Activated T-cell treated with anti-CD3 and anti-CD28 coated beads, Interleukin-2, amount 50 U/mL, for 4 hours (primary cell): ENCODE measurements around the gene TSPAN12. TPM values are rescaled to one million over a fixed set of nuclear protein-coding genes. Genes with fewer than 3 reads are reported as not detected.

Experiments
- ATAC-seq, 2 donors: fragments of 200-7000 bp; cut with Tn5 transposase; one replicate each; pipeline ENCODE4 v1.10.0; 2021
- DNase-seq: peaks from one replicate; pipeline ENCODE4 v3.0.0-alpha.2; 2020
- H3K27me3 Mint-ChIP-seq: one replicate; pipeline ENCODE4 v1.8.0; 2021; ENCODE audit warnings: low read depth, mixed read lengths
- H3K36me3 Mint-ChIP-seq: one replicate; pipeline ENCODE4 v1.8.0; 2022; ENCODE audit warnings: mixed read lengths; ENCODE audit not compliant: insufficient read depth
- H3K4me1 Mint-ChIP-seq: one replicate; pipeline ENCODE4 v1.8.0; 2021; ENCODE audit warnings: low read depth, mixed read lengths
- H3K4me3 Mint-ChIP-seq: one replicate; pipeline ENCODE4 v1.8.0; 2021; ENCODE audit warnings: mild to moderate bottlenecking, moderate library complexity, mixed read lengths
- H3K9me3 Mint-ChIP-seq: one replicate; pipeline ENCODE4 v1.8.0; 2021; ENCODE audit warnings: mixed read lengths
- total RNA-seq, 3 donors: library from RNA; stranded (reverse); gene quantifications; one replicate each; pipeline ENCODE4 v1.2.1, GENCODE V29; 2021

TSPAN12 gene
- total RNA-seq, 3 donors from 2014 or later = 0.14 to 0.20 TPM; not detected in 1

DNA sequence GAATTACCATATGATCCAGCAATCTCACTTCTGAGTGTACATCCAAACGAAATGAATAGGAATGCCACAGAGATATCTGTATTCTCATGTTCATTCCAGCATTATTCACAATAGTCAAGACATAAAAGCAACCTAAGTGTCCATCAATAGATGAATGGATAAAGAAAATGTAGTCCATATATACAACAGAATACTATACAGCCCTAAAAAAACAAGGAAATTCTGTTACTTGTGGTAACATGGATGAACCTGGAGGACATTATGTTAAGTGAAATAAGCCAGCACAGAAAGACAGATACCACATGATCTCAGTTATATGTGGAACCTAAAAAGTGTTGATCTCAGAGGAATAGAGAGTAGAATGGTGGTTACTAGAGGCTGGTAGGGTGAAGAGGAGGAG, 26.7 kb downstream of the TSPAN12 start:
- DNase-seq (no peak), ATAC-seq (no peak)
- Mint-ChIP-seq H3K27me3 (peaks cover 4% of the 10 kb centered on the region), H3K9me3 (no peaks in the 10 kb centered on the region), H3K4me1 (no peaks in the 10 kb centered on the region), H3K36me3 (no peaks in the 10 kb centered on the region), H3K4me3 (no peak overlapping the region)

DNA sequence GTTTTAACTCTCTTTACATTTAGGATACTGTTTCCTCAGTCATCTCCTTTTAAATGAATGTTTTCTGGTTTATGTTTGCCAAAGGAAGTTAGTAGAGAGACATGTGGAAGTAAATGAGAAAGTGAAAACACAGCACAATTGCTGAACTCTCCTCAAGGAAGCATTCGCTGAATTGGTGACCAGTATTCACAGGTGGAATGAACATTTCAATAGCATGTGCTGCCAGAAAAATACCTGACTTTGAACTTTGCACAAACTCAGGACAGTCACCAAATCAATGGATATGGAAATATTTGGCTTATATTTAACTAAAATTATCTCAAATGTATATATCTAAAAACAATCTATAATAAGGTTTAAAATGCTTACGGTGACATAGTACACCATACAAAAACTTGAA, 28.5 kb downstream of the TSPAN12 start:
- no peaks in the 10 kb centered on the region for H3K36me3 Mint-ChIP-seq
- DNase-seq = no peak
- H3K27me3 Mint-ChIP-seq = peaks cover 4% of the 10 kb centered on the region
- H3K4me3 Mint-ChIP-seq = no peak overlapping the region
- no peaks in the 10 kb centered on the region for H3K9me3 Mint-ChIP-seq
- ATAC-seq = no peak
- H3K4me1 Mint-ChIP-seq = no peaks in the 10 kb centered on the region

DNA sequence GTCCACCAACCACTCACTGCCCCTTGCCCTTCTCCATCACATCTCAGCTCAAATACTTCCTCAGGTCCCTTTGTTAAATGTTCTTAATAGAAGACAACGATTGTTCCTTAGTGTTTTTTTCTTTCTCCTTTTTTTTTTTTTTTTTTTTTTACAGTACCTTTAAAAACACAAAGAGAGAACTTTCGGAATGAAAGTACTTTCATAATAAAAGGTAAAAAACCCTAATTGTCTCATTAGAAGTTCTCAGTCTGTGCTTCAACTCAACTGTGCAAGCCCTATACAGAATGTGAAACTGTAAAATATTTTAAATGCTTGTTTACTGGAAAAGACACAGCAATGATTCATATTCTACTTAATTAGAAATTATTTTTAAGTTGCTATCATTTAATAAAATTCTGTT, 29.4 kb downstream of the TSPAN12 start:
- ATAC-seq (no peak), DNase-seq (no peak)
- peaks cover 4% of the 10 kb centered on the region for H3K27me3 Mint-ChIP-seq
- no peaks in the 10 kb centered on the region for H3K9me3 Mint-ChIP-seq
- H3K4me3 Mint-ChIP-seq = no peak overlapping the region
- H3K36me3 Mint-ChIP-seq = no peaks in the 10 kb centered on the region
- no peaks in the 10 kb centered on the region for H3K4me1 Mint-ChIP-seq

- Mint-ChIP-seq H3K4me1 (no peaks in the 10 kb centered on the region), H3K27me3 (peaks cover 11% of the 10 kb centered on the region), H3K9me3 (no peaks in the 10 kb centered on the region), H3K4me3 (no peak overlapping the region), H3K36me3 (no peaks in the 10 kb centered on the region)
- ATAC-seq (no peak), DNase-seq (no peak)
These were observed 30.4 kb downstream of the TSPAN12 start for GRCh38 chr7:120827371-120828118.

- H3K9me3 Mint-ChIP-seq = no peaks in the 10 kb centered on the region
- no peaks in the 10 kb centered on the region for H3K36me3 Mint-ChIP-seq
- H3K27me3 Mint-ChIP-seq = peaks cover 14% of the 10 kb centered on the region
- no peaks in the 10 kb centered on the region for H3K4me1 Mint-ChIP-seq
- DNase-seq = no peak
- no peak overlapping the region for H3K4me3 Mint-ChIP-seq
- no peak for ATAC-seq
These were observed 32.4 kb downstream of the TSPAN12 start for GRCh38 chr7:120825576-120825975.

- Mint-ChIP-seq H3K9me3 (no peaks in the 10 kb centered on the region), H3K36me3 (no peaks in the 10 kb centered on the region), H3K4me3 (no peak overlapping the region), H3K4me1 (no peaks in the 10 kb centered on the region), H3K27me3 (peaks cover 17% of the 10 kb centered on the region)
- ATAC-seq (no peak), DNase-seq (no peak)
These were observed 32.8 kb downstream of the TSPAN12 start for GRCh38 chr7:120825152-120825551.

GRCh38 chr7:120819861-120820260, 38.1 kb downstream of the TSPAN12 start:
- no peaks in the 10 kb centered on the region for H3K36me3 Mint-ChIP-seq
- H3K4me3 Mint-ChIP-seq = no peak overlapping the region
- no peaks in the 10 kb centered on the region for H3K9me3 Mint-ChIP-seq
- H3K4me1 Mint-ChIP-seq = no peaks in the 10 kb centered on the region
- ATAC-seq = no peak
- DNase-seq = no peak
- peaks cover 14% of the 10 kb centered on the region for H3K27me3 Mint-ChIP-seq

DNA sequence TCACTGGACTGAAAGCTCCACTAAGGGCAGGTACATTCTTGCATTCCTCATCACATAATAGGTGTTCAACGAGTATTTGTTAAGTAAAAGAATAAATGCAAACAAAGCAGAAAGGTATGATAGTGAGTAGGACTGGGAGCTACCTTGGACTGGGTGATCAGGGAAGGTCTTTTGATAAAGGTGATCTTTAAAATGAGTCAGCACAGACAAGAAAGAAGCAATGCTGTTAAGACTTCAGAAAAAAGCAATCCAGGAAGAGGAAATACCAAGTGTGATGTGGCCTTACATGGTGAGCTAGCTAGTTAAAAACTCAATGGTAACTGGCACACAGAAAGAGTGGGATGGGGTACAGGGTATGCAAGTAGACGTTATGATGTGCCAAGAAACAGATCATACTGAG, 40.1 kb downstream of the TSPAN12 start:
- ATAC-seq (no peak), DNase-seq (no peak)

DNA sequence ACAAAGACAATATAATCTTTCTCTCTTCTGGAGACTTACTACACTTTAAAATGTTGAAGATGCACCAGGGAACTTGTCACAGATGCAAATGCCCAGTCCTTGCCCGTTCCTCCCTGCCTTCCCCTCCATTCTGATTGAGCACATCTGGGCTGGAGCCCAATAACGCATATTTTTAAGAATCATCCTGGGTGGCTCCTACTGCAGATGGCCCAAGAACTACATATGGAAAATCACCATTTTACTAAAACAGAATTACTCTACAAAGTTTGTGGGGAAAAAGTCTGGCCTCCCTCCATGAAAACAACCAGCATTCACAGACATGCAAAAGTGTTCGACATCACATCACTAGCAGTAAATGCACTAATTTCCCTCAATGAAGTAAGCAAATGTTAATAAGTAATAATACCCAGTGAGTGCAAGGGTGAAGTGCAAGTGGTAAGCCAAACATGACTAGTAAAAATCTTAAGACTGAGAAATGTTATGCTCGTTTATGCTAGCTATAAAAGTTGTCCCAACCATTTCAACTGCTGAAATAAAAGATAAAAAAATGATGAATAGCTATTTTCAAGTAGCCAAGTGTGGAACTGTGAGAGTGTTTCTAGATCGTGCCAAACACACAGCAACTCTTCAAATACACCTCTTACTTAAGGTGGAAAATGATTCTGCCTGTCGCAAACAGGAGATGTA, 43.5 kb downstream of the TSPAN12 start:
- no peak for ATAC-seq
- no peak for DNase-seq
- no peaks in the 10 kb centered on the region for H3K9me3 Mint-ChIP-seq

More for the DNA sequence above, 40.1 kb downstream of the TSPAN12 start:
- Mint-ChIP-seq H3K36me3 (no peaks in the 10 kb centered on the region), H3K4me1 (no peaks in the 10 kb centered on the region), H3K27me3 (peaks cover 12% of the 10 kb centered on the region), H3K4me3 (no peak overlapping the region), H3K9me3 (no peaks in the 10 kb centered on the region)

DNA sequence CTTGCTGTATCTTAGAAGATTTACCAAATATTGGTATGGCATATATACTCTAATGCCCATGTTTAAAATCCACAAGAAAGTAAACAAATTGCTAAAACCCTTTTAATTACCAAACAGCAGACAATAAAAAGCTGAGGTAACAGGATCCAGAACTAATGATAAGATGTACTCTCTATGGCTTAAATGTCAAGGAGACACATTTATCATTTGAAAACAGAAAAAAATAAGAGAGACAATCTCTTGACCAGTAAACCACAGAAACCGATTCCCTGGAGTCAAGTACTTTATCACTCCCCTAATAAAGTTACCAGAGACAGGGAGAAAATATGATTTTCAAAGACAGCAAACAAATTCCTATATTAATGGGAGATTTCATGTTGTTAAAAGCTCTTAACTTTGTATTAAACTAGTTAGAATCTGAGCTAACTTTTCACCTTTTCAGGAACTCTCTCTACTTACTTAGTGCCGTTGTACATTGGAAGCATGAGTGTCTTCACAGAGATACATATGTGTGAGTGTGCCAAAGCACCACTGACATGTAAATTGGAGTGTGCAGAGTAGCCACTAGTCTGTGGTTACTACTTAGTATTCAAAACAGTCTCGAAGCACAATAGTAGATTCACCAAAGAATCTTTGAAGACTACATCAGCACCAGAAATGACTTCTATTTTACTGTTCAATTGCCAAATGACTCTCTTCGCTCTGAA, 44.2 kb downstream of the TSPAN12 start:
- H3K36me3 Mint-ChIP-seq = no peaks in the 10 kb centered on the region
- no peak for ATAC-seq
- peaks cover 7% of the 10 kb centered on the region for H3K27me3 Mint-ChIP-seq
- no peaks in the 10 kb centered on the region for H3K4me1 Mint-ChIP-seq
- no peak for DNase-seq
- H3K9me3 Mint-ChIP-seq = no peaks in the 10 kb centered on the region
- H3K4me3 Mint-ChIP-seq = no peak overlapping the region

More for the DNA sequence above, 43.5 kb downstream of the TSPAN12 start:
- Mint-ChIP-seq H3K36me3 (no peaks in the 10 kb centered on the region), H3K4me1 (no peaks in the 10 kb centered on the region), H3K27me3 (peaks cover 5% of the 10 kb centered on the region), H3K4me3 (no peak overlapping the region)

- no peak for DNase-seq
- H3K9me3 Mint-ChIP-seq = no peaks in the 10 kb centered on the region
- no peak for ATAC-seq
- H3K27me3 Mint-ChIP-seq = peaks cover 7% of the 10 kb centered on the region
- H3K4me3 Mint-ChIP-seq = no peak overlapping the region
- H3K4me1 Mint-ChIP-seq = no peaks in the 10 kb centered on the region
- no peaks in the 10 kb centered on the region for H3K36me3 Mint-ChIP-seq
These were observed 44.9 kb downstream of the TSPAN12 start for GRCh38 chr7:120813089-120813488.

DNA sequence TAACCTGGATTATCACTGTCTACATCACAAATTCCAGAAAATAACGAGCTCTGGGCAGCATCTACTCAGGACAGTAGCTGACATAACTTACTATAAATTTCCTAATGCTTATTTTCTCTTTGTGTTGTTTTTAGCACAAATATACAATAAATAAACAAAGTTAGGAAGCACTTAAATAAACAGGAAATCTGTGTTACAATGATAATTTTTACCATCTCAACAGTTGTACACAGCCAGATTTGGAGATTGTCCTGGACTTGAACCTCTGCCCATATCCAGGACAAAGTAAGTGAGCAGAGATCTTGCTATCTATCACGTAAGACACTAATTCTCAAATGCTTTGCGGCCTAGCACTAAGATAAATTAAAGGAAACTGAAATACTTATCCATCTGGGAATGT, 48.7 kb downstream of the TSPAN12 start:
- Mint-ChIP-seq H3K4me3 (no peak overlapping the region), H3K36me3 (no peaks in the 10 kb centered on the region), H3K4me1 (no peaks in the 10 kb centered on the region), H3K27me3 (peaks cover 7% of the 10 kb centered on the region), H3K9me3 (no peaks in the 10 kb centered on the region)
- ATAC-seq = no peak
- DNase-seq = no peak

DNA sequence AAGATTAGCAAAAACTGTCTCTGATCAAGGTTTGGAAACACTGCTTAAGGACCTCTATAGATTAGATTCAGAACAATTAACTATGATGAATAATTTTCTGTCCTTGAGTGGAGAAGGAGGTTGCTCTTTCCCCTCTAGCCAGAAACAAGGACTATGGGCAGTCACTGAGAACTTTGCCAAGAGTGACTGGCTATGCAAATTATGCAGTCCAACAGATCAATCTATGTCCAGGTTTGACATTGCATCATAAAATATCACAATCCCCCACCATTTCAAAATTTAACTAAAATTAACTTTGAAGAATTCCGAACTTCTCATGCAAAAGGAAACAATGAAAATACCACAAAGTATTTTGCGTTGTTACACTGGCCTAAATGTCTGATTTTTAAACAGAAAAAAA, 50.6 kb downstream of the TSPAN12 start:
- DNase-seq (no peak), ATAC-seq (no peak)
- no peaks in the 10 kb centered on the region for H3K4me1 Mint-ChIP-seq
- H3K27me3 Mint-ChIP-seq = peaks cover 8% of the 10 kb centered on the region
- H3K4me3 Mint-ChIP-seq = no peak overlapping the region
- H3K36me3 Mint-ChIP-seq = no peaks in the 10 kb centered on the region
- no peaks in the 10 kb centered on the region for H3K9me3 Mint-ChIP-seq

GRCh38 chr7:120806669-120807068, 51.3 kb downstream of the TSPAN12 start:
- H3K9me3 Mint-ChIP-seq = no peaks in the 10 kb centered on the region
- peaks cover 8% of the 10 kb centered on the region for H3K27me3 Mint-ChIP-seq
- ATAC-seq = no peak
- H3K4me1 Mint-ChIP-seq = no peaks in the 10 kb centered on the region
- no peak for DNase-seq
- H3K4me3 Mint-ChIP-seq = no peak overlapping the region
- H3K36me3 Mint-ChIP-seq = no peaks in the 10 kb centered on the region
